ENCODE results near the gene CREG1.

- TF ChIP-seq CTCF (IDR thresholded peaks at IDR 0.05; ENCODE audit: insufficient read depth, low read depth, low read length) (no peak), EZH2 (IDR thresholded peaks at IDR 0.05; ENCODE audit: insufficient read depth, low read length) (no peak)
These were observed 14.9 kb downstream of the CREG1 start for GRCh38 chr1:167538657-167539056.
